Measurements from ENCODE around the gene TTYH3. TPM values are rescaled to one million over a fixed set of nuclear protein-coding genes. Genes with fewer than 3 reads are reported as not detected.
"Not testable (repeated sequence)": the region's sequence is repeated elsewhere in the genome, so short reads cannot be mapped to it uniquely, and the experiment has no call there.

Gene TTYH3
- total RNA-seq, 1 donor from 2014 or later, result 237 TPM

GRCh38 chr7:2587134-2587533, 44.7 kb upstream of the TTYH3 start:
- Mint-ChIP-seq H3K27me3 (ENCODE audit: low read depth) (no peaks in the 10 kb centered on the region), H3K4me3 (no peak overlapping the region), H3K27ac (ENCODE audit: unreplicated experiment) (no peak overlapping the region), H3K9me3 (no peaks in the 10 kb centered on the region), H3K4me1 (peaks cover 5% of the 10 kb centered on the region), H3K36me3 (ENCODE audit: low read depth) (peaks cover 8% of the 10 kb centered on the region)
- no peak for TF ChIP-seq CTCF (conservative IDR thresholded peaks at IDR 0.05)
- no peak for DNase-seq (ENCODE audit: low read depth, low spot score)

- no peak overlapping the region for H3K27ac Mint-ChIP-seq (ENCODE audit: unreplicated experiment)
- peaks cover 9% of the 10 kb centered on the region for H3K36me3 Mint-ChIP-seq (ENCODE audit: low read depth)
Measured at GRCh38 chr7:2587778-2588177, 44.0 kb upstream of the TTYH3 start.

DNA sequence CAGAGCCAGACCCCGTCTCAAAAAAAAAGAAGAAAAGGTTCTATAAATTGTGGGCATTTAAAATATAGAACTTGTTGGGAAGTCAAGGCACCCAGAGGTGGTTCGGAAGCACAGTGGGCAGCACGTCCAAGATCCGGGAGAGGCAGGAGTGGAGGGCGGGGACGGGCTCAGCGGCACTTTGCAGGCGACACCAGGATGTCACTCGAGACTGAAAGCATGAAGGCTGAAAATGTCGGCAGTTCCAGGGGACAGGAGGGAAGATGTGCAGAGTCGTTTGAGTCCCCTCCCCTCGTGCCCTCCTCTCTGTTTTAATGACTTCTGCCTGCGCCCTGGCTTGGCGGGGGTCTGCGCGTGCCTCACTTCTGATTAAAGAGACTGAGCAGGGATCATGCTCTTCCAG, 42.4 kb upstream of the TTYH3 start:
- H3K4me3 Mint-ChIP-seq, result no peak overlapping the region
- DNase-seq (ENCODE audit: low read depth, low spot score), result no peak
- H3K27me3 Mint-ChIP-seq (ENCODE audit: low read depth), result no peaks in the 10 kb centered on the region
- no peak overlapping the region for H3K27ac Mint-ChIP-seq (ENCODE audit: unreplicated experiment)
- peaks cover 6% of the 10 kb centered on the region for H3K36me3 Mint-ChIP-seq (ENCODE audit: low read depth)
- no peaks in the 10 kb centered on the region for H3K9me3 Mint-ChIP-seq
- H3K4me1 Mint-ChIP-seq, result no peaks in the 10 kb centered on the region
- no peak for TF ChIP-seq CTCF (conservative IDR thresholded peaks at IDR 0.05)

More at GRCh38 chr7:2587778-2588177, 44.0 kb upstream of the TTYH3 start:
- no peak for TF ChIP-seq CTCF (conservative IDR thresholded peaks at IDR 0.05)
- Mint-ChIP-seq H3K27me3 (ENCODE audit: low read depth) (no peaks in the 10 kb centered on the region), H3K9me3 (no peaks in the 10 kb centered on the region), H3K4me3 (no peak overlapping the region), H3K4me1 (peaks cover 4% of the 10 kb centered on the region)
- DNase-seq (ENCODE audit: low read depth, low spot score), result no peak

DNA sequence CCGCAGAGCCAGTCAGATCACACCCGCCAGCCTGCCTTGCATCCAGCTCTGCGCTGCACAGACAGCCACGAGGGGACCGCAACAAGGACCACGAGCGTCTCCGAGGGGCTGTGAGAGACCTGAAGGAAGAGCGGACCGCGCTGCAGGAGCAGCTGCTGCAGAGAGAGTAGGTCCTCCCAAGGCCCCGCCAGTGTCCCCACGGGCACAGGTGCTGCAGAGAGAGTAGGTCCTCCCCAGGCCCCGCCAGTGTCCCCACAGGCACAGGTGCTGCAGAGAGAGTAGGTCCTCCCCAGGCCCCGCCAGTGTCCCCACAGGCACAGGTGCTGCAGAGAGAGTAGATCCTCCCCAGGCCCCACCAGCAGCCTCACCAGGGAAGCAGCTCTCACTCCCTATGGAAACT, 41.8 kb upstream of the TTYH3 start:
- H3K27me3 Mint-ChIP-seq (ENCODE audit: low read depth); H3K9me3 Mint-ChIP-seq; H3K4me3 Mint-ChIP-seq; H3K4me1 Mint-ChIP-seq; H3K36me3 Mint-ChIP-seq (ENCODE audit: low read depth); H3K27ac Mint-ChIP-seq (ENCODE audit: unreplicated experiment); DNase-seq (ENCODE audit: low read depth, low spot score): not testable (repeated sequence)

- Mint-ChIP-seq H3K36me3 (ENCODE audit: low read depth) (peaks cover 6% of the 10 kb centered on the region), H3K27me3 (ENCODE audit: low read depth) (no peaks in the 10 kb centered on the region), H3K27ac (ENCODE audit: unreplicated experiment) (no peak overlapping the region), H3K4me3 (no peak overlapping the region), H3K4me1 (no peaks in the 10 kb centered on the region), H3K9me3 (no peaks in the 10 kb centered on the region)
- TF ChIP-seq CTCF (conservative IDR thresholded peaks at IDR 0.05), result no peak
- DNase-seq (ENCODE audit: low read depth, low spot score), result no peak
Measured at GRCh38 chr7:2592375-2592865, 39.4 kb upstream of the TTYH3 start.

- H3K27me3 Mint-ChIP-seq (ENCODE audit: low read depth), result no peaks in the 10 kb centered on the region
- no peaks in the 10 kb centered on the region for H3K9me3 Mint-ChIP-seq
- H3K36me3 Mint-ChIP-seq (ENCODE audit: low read depth), result peaks cover 6% of the 10 kb centered on the region
- no peak for DNase-seq (ENCODE audit: low read depth, low spot score)
- H3K27ac Mint-ChIP-seq (ENCODE audit: unreplicated experiment), result no peak overlapping the region
- TF ChIP-seq CTCF (conservative IDR thresholded peaks at IDR 0.05), result no peak
- H3K4me3 Mint-ChIP-seq, result no peak overlapping the region
- H3K4me1 Mint-ChIP-seq, result no peaks in the 10 kb centered on the region
Measured at GRCh38 chr7:2593036-2593727, 38.6 kb upstream of the TTYH3 start.

Measured in neural crest cell (in vitro differentiated cells).